ENCODE results near the gene RNF181. TPM values are rescaled to one million over a fixed set of nuclear protein-coding genes. Genes with fewer than 3 reads are reported as not detected.
A peak's percentile ranks its signal among the peaks of the same experiment; 100 is the strongest.

RNF181 gene
- total and polyA plus RNA-seq, 2 of the 13 experiments (the other 11 are each of a cell fraction or from before 2014, with no cell fraction given), result 224 to 578 TPM

- peak; percentile 46 for FAIRE-seq
- ChIA-PET CTCF (ENCODE audit: low intra/inter-chr PET ratio, low total read pairs) (no interaction called here), POLR2A (interaction anchor here (0.7 to 25.9 kb wide), 14 partner anchors 9 to 287 kb away, joined by 3 to 795 read pairs (median 4); partner anchors contain the start of genes ELMOD3, GGCX, MAT2A and RETSAT)
- Histone ChIP-seq H3K27me3 (ENCODE audit: control insufficient read depth in 1 of 2, insufficient read depth in 2 of 2, low read length in 2 of 2) (no peaks in the 10 kb centered on the region; a peak in 1 of 5 replicates), H3K4me2 (ENCODE audit: low read depth, low read length) (peak within 1 kb of the TSS; percentile 82), H3K9ac (ENCODE audit: insufficient read depth, low read depth, low read length) (peak within 1 kb of the TSS; percentile 93), H2AFZ (ENCODE audit: low read length) (peak within 1 kb of the TSS; percentile 49), H3K9me3 (ENCODE audit: low read length) (no peaks in the 10 kb centered on the region), H3K79me2 (ENCODE audit: insufficient read depth, low read length) (peaks cover 20% of the 10 kb centered on the region), H3K4me1 (ENCODE audit: insufficient read depth, low read length) (peaks cover 69% of the 10 kb centered on the region), H4K20me1 (ENCODE audit: insufficient read depth, low read length) (peaks cover 6% of the 10 kb centered on the region; the same call in 1 of the 2 replicates), H3K27ac (ENCODE audit: extremely low read length, insufficient read depth, low read length) (peak within 1 kb of the TSS; percentile 58), H3K36me3 (replicated peaks in 1 of 2; ENCODE audit: control insufficient read depth in 1 of 2, insufficient read depth in 2 of 2, low read length in 2 of 2) (peaks cover 9 to 23% of the 10 kb centered on the region in 2 experiments), H3K4me3 (replicated peaks in 1 of 3; ENCODE audit: insufficient read depth in 1 of 3, low read depth in 2 of 3, low read length in 3 of 3) (peak within 1 kb of the TSS; percentile 92 to 100 (median 95))
- 14% methylated on average over 65 of the region's 73 CpGs for WGBS (ENCODE audit: low lambda C conversion rate)
- intact Hi-C loops (cut with micrococcal nuclease; ENCODE audit: unreplicated experiment) (loop anchor here (5.0 kb wide), 1 partner anchor 190 kb away; no protein-coding TSS in a partner anchor), in situ Hi-C loops (cut with HindIII; ENCODE audit: extremely low pct_ligation_motif_present, low pct_unique_long_range_greater_than_20kb) (no loop called here)
- TSS peak; percentile 50 for BruUV-seq (replicated peaks)
- DNase-seq (ENCODE audit: low spot score), result peak; percentile 86
- peak; percentile 85 for ATAC-seq
- TF ChIP-seq CC2D1A (CRISPR knock-in tag; IDR thresholded peaks at IDR 0.05) (no peak), HOXD1 (CRISPR knock-in tag; IDR thresholded peaks at IDR 0.05) (peak; percentile 33; the same call in 1 of the 2 replicates), SMAD1 (CRISPR knock-in tag; IDR thresholded peaks at IDR 0.05; ENCODE audit: borderline replicate concordance, low read depth) (0 out of 2 replicates have a peak, but pooled peaks have one; percentile 65), MLX (CRISPR knock-in tag; IDR thresholded peaks at IDR 0.05) (no peak; the same call in 1 of the 2 replicates), ZNF180 (CRISPR knock-in tag; IDR thresholded peaks at IDR 0.05; ENCODE audit: borderline replicate concordance, low read depth) (no peak), ZNF878 (CRISPR knock-in tag; IDR thresholded peaks at IDR 0.05) (no peak), PHF5A (CRISPR knock-in tag; IDR thresholded peaks at IDR 0.05; ENCODE audit: low read depth, unreplicated experiment) (peak; percentile 13), PHB2 (IDR thresholded peaks at IDR 0.05; ENCODE audit: partially characterized antibody) (no peak), MATR3 (CRISPR knock-in tag; IDR thresholded peaks at IDR 0.05) (0 out of 2 replicates have a peak, but pooled peaks have one; percentile 88), ZKSCAN8 (CRISPR knock-in tag; IDR thresholded peaks at IDR 0.05; ENCODE audit: borderline replicate concordance) (peak; percentile 77; the same call in 1 of the 2 replicates), ZNF24 (IDR thresholded peaks at IDR 0.05) (no peak), ZNF280D (CRISPR knock-in tag; IDR thresholded peaks at IDR 0.05) (no peak), ZNF841 (CRISPR knock-in tag; IDR thresholded peaks at IDR 0.05; ENCODE audit: borderline replicate concordance) (no peak), ZNF572 (CRISPR knock-in tag; IDR thresholded peaks at IDR 0.05) (0 out of 2 replicates have a peak, but pooled peaks have one; percentile 31)
Measured at GRCh38 chr2:85611705-85612587, 16.4 kb downstream of the RNF181 start, which contains the start of gene C2orf68. C2orf68 (minus strand) TSS chr2:85612066; CDS start chr2:85611984, 82 bp downstream.
